ENCODE measurements around the gene MB21D2. TPM values are rescaled to one million over a fixed set of nuclear protein-coding genes. Genes with fewer than 3 reads are reported as not detected.

Gene MB21D2
- total RNA-seq, 1 experiment from 2014 or later = 2.8 TPM

- Histone ChIP-seq H3K4me3 (replicated peaks in 1 of 2; ENCODE audit: low read depth in 1 of 2, low read length in 2 of 2) (no peak overlapping the region), H3K9me3 (ENCODE audit: control insufficient read depth in 1 of 2, insufficient read depth in 1 of 2, low read depth in 1 of 2, low read length in 2 of 2) (no peaks in the 10 kb centered on the region), H3K36me3 (ENCODE audit: control insufficient read depth in 1 of 2, insufficient read depth in 2 of 2, low read length in 2 of 2) (no peaks in the 10 kb centered on the region), H3K9ac (ENCODE audit: low read length) (no peak overlapping the region), H3K79me2 (ENCODE audit: insufficient read depth, low read length) (no peaks in the 10 kb centered on the region), H2AFZ (ENCODE audit: low read depth, low read length, poor library complexity, severe bottlenecking) (no peak overlapping the region), H3K4me2 (ENCODE audit: low read length) (no peak overlapping the region), H3K27ac (ENCODE audit: low read depth, low read length) (no peak overlapping the region), H4K20me1 (ENCODE audit: insufficient read depth) (no peaks in the 10 kb centered on the region), H3K4me1 (ENCODE audit: control insufficient read depth in 1 of 2, insufficient read depth in 2 of 2, low read length in 2 of 2) (no peaks in the 10 kb centered on the region), H3K27me3 (ENCODE audit: insufficient read depth, low read length) (no peaks in the 10 kb centered on the region), H3K9me2 (ENCODE audit: insufficient read depth) (no peaks in the 10 kb centered on the region)
- ChIA-PET POLR2A (no interaction called here), CTCF (no interaction called here), RAD21 (ENCODE audit: low non-redundant PET in 1 of 2, low total read pairs in 2 of 2, uncharacterized antibody in 2 of 2, unreplicated experiment in 2 of 2) (no interaction called here)
- DNase-seq (ENCODE audit: low read depth, low spot score) = no peak
- no TSS peak for BruUV-seq (replicated peaks)
- ATAC-seq = no peak
- TF ChIP-seq RAD21 (IDR thresholded peaks at IDR 0.05; ENCODE audit: low read depth) = no peak
- TF ChIP-seq, protein P1, sequence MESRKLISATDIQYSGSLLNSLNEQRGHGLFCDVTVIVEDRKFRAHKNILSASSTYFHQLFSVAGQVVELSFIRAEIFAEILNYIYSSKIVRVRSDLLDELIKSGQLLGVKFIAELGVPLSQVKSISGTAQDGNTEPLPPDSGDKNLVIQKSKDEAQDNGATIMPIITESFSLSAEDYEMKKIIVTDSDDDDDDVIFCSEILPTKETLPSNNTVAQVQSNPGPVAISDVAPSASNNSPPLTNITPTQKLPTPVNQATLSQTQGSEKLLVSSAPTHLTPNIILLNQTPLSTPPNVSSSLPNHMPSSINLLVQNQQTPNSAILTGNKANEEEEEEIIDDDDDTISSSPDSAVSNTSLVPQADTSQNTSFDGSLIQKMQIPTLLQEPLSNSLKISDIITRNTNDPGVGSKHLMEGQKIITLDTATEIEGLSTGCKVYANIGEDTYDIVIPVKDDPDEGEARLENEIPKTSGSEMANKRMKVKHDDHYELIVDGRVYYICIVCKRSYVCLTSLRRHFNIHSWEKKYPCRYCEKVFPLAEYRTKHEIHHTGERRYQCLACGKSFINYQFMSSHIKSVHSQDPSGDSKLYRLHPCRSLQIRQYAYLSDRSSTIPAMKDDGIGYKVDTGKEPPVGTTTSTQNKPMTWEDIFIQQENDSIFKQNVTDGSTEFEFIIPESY (IDR thresholded peaks at IDR 0.05; ENCODE audit: extremely low read depth, insufficient replicate concordance, low read length) = no peak
- no peak for TF ChIP-seq EZH2phosphoT487 (IDR thresholded peaks at IDR 0.05; ENCODE audit: borderline replicate concordance)
- no peak for TF ChIP-seq EGR1 (IDR thresholded peaks at IDR 0.05; ENCODE audit: low read depth)
- TF ChIP-seq, protein P2, sequence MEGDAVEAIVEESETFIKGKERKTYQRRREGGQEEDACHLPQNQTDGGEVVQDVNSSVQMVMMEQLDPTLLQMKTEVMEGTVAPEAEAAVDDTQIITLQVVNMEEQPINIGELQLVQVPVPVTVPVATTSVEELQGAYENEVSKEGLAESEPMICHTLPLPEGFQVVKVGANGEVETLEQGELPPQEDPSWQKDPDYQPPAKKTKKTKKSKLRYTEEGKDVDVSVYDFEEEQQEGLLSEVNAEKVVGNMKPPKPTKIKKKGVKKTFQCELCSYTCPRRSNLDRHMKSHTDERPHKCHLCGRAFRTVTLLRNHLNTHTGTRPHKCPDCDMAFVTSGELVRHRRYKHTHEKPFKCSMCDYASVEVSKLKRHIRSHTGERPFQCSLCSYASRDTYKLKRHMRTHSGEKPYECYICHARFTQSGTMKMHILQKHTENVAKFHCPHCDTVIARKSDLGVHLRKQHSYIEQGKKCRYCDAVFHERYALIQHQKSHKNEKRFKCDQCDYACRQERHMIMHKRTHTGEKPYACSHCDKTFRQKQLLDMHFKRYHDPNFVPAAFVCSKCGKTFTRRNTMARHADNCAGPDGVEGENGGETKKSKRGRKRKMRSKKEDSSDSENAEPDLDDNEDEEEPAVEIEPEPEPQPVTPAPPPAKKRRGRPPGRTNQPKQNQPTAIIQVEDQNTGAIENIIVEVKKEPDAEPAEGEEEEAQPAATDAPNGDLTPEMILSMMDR (IDR thresholded peaks at IDR 0.05 in 2 of 3, conservative IDR thresholded peaks at IDR 0.05 in 1 of 3; ENCODE audit: borderline replicate concordance in 1 of 3, insufficient read depth in 1 of 3, low read depth in 2 of 3, low read length in 2 of 3) = no peak
- TF ChIP-seq ZNF274 (IDR thresholded peaks at IDR 0.05; ENCODE audit: low read depth, low read length) = no peak
- TF ChIP-seq TCF7L2 (IDR thresholded peaks at IDR 0.05; ENCODE audit: borderline replicate concordance, extremely low read depth, insufficient read depth, insufficient read length) = no peak
- TF ChIP-seq JUND (IDR thresholded peaks at IDR 0.05) = no peak
- no peak for TF ChIP-seq SP1 (IDR thresholded peaks at IDR 0.05; ENCODE audit: low read depth)
- no peak for TF ChIP-seq SIN3A (IDR thresholded peaks at IDR 0.05; ENCODE audit: low read depth)
- no peak for TF ChIP-seq ELF1 (IDR thresholded peaks at IDR 0.05; ENCODE audit: borderline replicate concordance, low read depth)
- no peak for TF ChIP-seq YY1 (IDR thresholded peaks at IDR 0.05; ENCODE audit: extremely low read depth, insufficient replicate concordance, low read depth, low read length)
- TF ChIP-seq EZH2 (IDR thresholded peaks at IDR 0.05) = no peak
- TF ChIP-seq POLR2AphosphoS5 (IDR thresholded peaks at IDR 0.05; ENCODE audit: low read depth, low read length) = no peak
- TF ChIP-seq MAX (IDR thresholded peaks at IDR 0.05) = no peak
- no peak for TF ChIP-seq FOSL1 (IDR thresholded peaks at IDR 0.05; ENCODE audit: low read depth)
- TF ChIP-seq CBX3 (IDR thresholded peaks at IDR 0.05; ENCODE audit: low read depth) = no peak
- intact Hi-C loops (cut with micrococcal nuclease) = no loop called here
These were observed 123.4 kb downstream of the MB21D2 start for GRCh38 chr3:192794216-192794615.

Measured in HCT116 (cell line).